ENCODE data around the gene DIRAS1. TPM values are rescaled to one million over a fixed set of nuclear protein-coding genes. Genes with fewer than 3 reads are reported as not detected.

Gene DIRAS1
- total and polyA plus RNA-seq, 2 experiments from 2014 or later = 2.8 to 18.6 TPM

- DNase-seq (ENCODE audit: low spot score) = no peak
- Mint-ChIP-seq H3K27me3 (ENCODE audit: insufficient read depth, low read depth, poor library complexity) (peaks cover 15% of the 10 kb centered on the region), H3K4me1 (peaks cover 1% of the 10 kb centered on the region; the same call in 2 of the 3 replicates), H3K36me3 (ENCODE audit: low read depth) (peaks cover 41% of the 10 kb centered on the region), H3K9me3 (no peaks in the 10 kb centered on the region), H3K27ac (no peak overlapping the region), H3K4me3 (no peak overlapping the region)
- Histone ChIP-seq H3K4me3 (no peak overlapping the region), H3K9me2 (ENCODE audit: insufficient read depth) (no peaks in the 10 kb centered on the region), H3K27ac (ENCODE audit: low read depth) (no peak overlapping the region), H3K36me3 (ENCODE audit: insufficient read depth) (no peaks in the 10 kb centered on the region; the same call in 1 of the 2 replicates), H3K4me1 (ENCODE audit: insufficient read depth) (0 out of 2 replicates have a peak, but pooled peaks cover under 1% of the 10 kb centered on the region), H3K79me2 (replicated peaks; ENCODE audit: insufficient read depth) (peaks cover 2% of the 10 kb centered on the region; the same call in 1 of the 2 replicates), H3F3A (replicated peaks; ENCODE audit: low read depth) (no peaks in the 10 kb centered on the region), H2AFZ (no peak overlapping the region), H3K27me3 (ENCODE audit: insufficient read depth) (no peaks in the 10 kb centered on the region), H4K20me1 (replicated peaks; ENCODE audit: insufficient read depth) (no peaks in the 10 kb centered on the region; the same call in none of the 2 replicates), H3K4me2 (no peak overlapping the region)
- no peak for ATAC-seq
- TF ChIP-seq ETS1 (IDR thresholded peaks at IDR 0.05) = no peak
- no peak for TF ChIP-seq EZH2 (IDR thresholded peaks at IDR 0.05; ENCODE audit: low read depth, unreplicated experiment)
- no peak for TF ChIP-seq EZH2phosphoT487 (IDR thresholded peaks at IDR 0.05; ENCODE audit: unreplicated experiment)
Measured at GRCh38 chr19:2733930-2734588, 12.9 kb upstream of the DIRAS1 start.

GRCh38 chr19:2732883-2733282 lies 11.7 kb upstream of the DIRAS1 start:
- Histone ChIP-seq H3K4me3 (no peak overlapping the region), H3K79me2 (replicated peaks; ENCODE audit: insufficient read depth) (no peaks in the 10 kb centered on the region), H3K4me1 (ENCODE audit: insufficient read depth) (no peaks in the 10 kb centered on the region), H3K9me2 (ENCODE audit: insufficient read depth) (no peaks in the 10 kb centered on the region), H3K27ac (ENCODE audit: low read depth) (no peak overlapping the region), H3F3A (replicated peaks; ENCODE audit: low read depth) (no peaks in the 10 kb centered on the region), H3K4me2 (no peak overlapping the region), H3K36me3 (ENCODE audit: insufficient read depth) (no peaks in the 10 kb centered on the region; the same call in 1 of the 2 replicates), H4K20me1 (replicated peaks; ENCODE audit: insufficient read depth) (no peaks in the 10 kb centered on the region; the same call in none of the 2 replicates), H3K27me3 (ENCODE audit: insufficient read depth) (no peaks in the 10 kb centered on the region), H2AFZ (no peak overlapping the region)
- peaks cover 35% of the 10 kb centered on the region for H3K36me3 Mint-ChIP-seq (ENCODE audit: low read depth)
- no peak overlapping the region for H3K27ac Mint-ChIP-seq
- H3K9me3 Mint-ChIP-seq = no peaks in the 10 kb centered on the region
- no peaks in the 10 kb centered on the region for H3K4me1 Mint-ChIP-seq
- ATAC-seq = no peak
- no peak overlapping the region for H3K4me3 Mint-ChIP-seq
- peaks cover 23% of the 10 kb centered on the region for H3K27me3 Mint-ChIP-seq (ENCODE audit: insufficient read depth, low read depth, poor library complexity)
- DNase-seq (ENCODE audit: low spot score) = no peak
- no peak for TF ChIP-seq POLR2AphosphoS5 (IDR thresholded peaks at IDR 0.05; ENCODE audit: low read depth)
- no peak for TF ChIP-seq CREB1 (CRISPR knock-in tag; IDR thresholded peaks at IDR 0.05; ENCODE audit: low read depth)
- TF ChIP-seq EZH2 (IDR thresholded peaks at IDR 0.05; ENCODE audit: low read depth, unreplicated experiment) = no peak
- TF ChIP-seq REST (IDR thresholded peaks at IDR 0.05; ENCODE audit: unreplicated experiment) = no peak
- TF ChIP-seq CTCF (conservative IDR thresholded peaks at IDR 0.05; ENCODE audit: low read depth in 2 of 2) = no peak
- no peak for TF ChIP-seq NANOG (IDR thresholded peaks at IDR 0.05; ENCODE audit: borderline replicate concordance)
- no peak for TF ChIP-seq ZNF114 (CRISPR knock-in tag; IDR thresholded peaks at IDR 0.05)
- no peak for TF ChIP-seq JUNB (IDR thresholded peaks at IDR 0.05; ENCODE audit: unreplicated experiment)
- no peak for TF ChIP-seq ZNF331 (CRISPR knock-in tag; IDR thresholded peaks at IDR 0.05; ENCODE audit: low read depth)
- TF ChIP-seq ETS1 (IDR thresholded peaks at IDR 0.05) = no peak

Data from GM23338 (cell line).